Motor neuron (in vitro differentiated cells): ENCODE data around the gene CDH15. TPM values are rescaled to one million over a fixed set of nuclear protein-coding genes. Genes with fewer than 3 reads are reported as not detected.

Source experiments
- ATAC-seq, 8 experiments: fragments of 200-7000 bp; cut with Tn5 transposase; replicated peaks in 6 of 8; 2 replicates each; pipeline ENCODE4 v1.8.0; 2021; ENCODE audit warnings: mild to moderate bottlenecking in 8 of 8, moderate library complexity in 8 of 8
- H3K27ac ChIP-seq, 2 donors: fragments of 250-450 bp; sonication (Bioruptor Pico); 2 replicates each; pipeline ENCODE4 v1.9.0; 2021; ENCODE audit warnings: antibody characterized with exemption in 2 of 2, mild to moderate bottlenecking in 2 of 2, moderate library complexity in 1 of 2
- H3K4me1 ChIP-seq, 2 donors: fragments of 250-450 bp; sonication (Bioruptor Pico); replicated peaks in 1 of 2; 2 replicates each; pipeline ENCODE4 v1.6.1; 2021; ENCODE audit warnings: antibody characterized with exemption in 2 of 2, mild to moderate bottlenecking in 2 of 2, moderate library complexity in 1 of 2
- H3K4me3 ChIP-seq, 5 donors: fragments of 250-450 bp; sonication (Bioruptor Pico); 2 replicates each; pipeline ENCODE4 v1.9.0; 2021; ENCODE audit warnings: antibody characterized with exemption in 5 of 5, mild to moderate bottlenecking in 5 of 5, moderate library complexity in 4 of 5
- WGBS, 10 experiments: fragments of 450-650 bp; shearing (Covaris generic); methylation state at CpG; one replicate each; pipeline ENCODE4 v1.0.0; 2022; 5-methylcytosine and 5-hydroxymethylcytosine counted together
- in situ Hi-C, 9 experiments: fragments of 400-800 bp; cut with MboI; loops; one replicate each; pipeline ENCODE4 v1.15.0; 2021; ENCODE audit warnings: low sequenced_read_pairs in 9 of 9, low pct_unique_long_range_greater_than_20kb in 2 of 9; ENCODE audit not compliant: unreplicated experiment in 9 of 9
- total RNA-seq, 8 experiments: library from RNA; unstranded; fragments of 300-600 nt; gene quantifications; 2 replicates each; pipeline versions ENCODE4 v1.2.3 to v1.2.4, GENCODE V29; 2022

CDH15 gene
- total RNA-seq, 8 experiments from 2014 or later: 0.11 to 0.38 (median 0.22) TPM; not detected in 2

DNA sequence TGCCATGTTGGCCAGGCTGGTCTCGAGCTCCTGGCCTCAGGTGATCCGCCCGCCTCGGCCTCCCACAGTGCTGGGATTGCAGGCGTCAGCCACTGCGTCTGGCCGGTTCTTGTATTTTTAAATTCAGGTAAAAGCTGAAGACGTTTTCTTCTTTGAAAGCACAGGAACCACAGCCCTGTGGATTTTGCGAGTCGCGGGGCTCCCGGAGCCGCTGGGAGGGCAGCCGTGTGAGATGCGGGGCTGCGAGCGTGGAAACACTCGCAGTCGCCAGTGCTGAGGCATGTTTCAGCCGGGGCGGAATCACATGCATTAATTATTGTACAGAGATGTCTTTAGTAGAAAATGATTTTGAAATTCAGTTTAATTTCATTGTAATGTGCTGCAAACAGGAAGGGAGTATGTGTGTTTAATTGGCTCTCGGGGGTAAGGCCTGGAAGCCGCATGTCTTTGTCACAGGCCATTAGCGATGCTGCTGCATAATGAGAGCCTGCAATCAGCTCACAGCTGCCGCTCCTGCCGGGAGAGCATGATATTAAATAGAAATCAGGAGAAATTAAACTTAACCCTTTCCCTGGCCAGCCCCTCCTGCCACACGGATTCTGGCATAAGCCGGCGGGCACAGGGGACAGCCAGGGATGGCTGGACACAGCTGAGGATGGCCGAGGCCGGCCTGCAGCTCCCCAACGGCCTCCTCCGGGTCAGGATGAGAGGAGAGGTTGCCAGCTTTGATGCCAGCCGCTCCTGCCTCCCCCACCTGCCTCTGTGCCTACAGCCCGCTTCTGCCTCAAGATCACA lies 35.4 kb upstream of the CDH15 start:
- peaks cover 0 to 26% of the 10 kb centered on the region in 2 donors for H3K4me1 ChIP-seq
- peak overlapping the region in 1 of 2 donors; percentile 66 for H3K27ac ChIP-seq
- ATAC-seq: peak in 5 of 8 experiments; percentile 61 to 85 (median 83)
- H3K4me3 ChIP-seq: no peak overlapping the region
- in situ Hi-C loops: no loop called here
- WGBS, 10 experiments: 53 to 100% (median 79%) methylated on average over 1 to 22 of the region's 35 CpGs; no CpG with 5 or more reads in 2 of the 10 experiments

GRCh38 chr16:89136931-89137330 lies 34.6 kb upstream of the CDH15 start:
- Histone ChIP-seq H3K27ac (peak overlapping the region in 1 of 2 donors; percentile 66), H3K4me3 (no peak overlapping the region), H3K4me1 (peaks cover 0 to 31% of the 10 kb centered on the region in 2 donors)
- 87 to 100% (median 97%) methylated on average over 1 to 7 of the region's 17 CpGs; no CpG with 5 or more reads in 3 of the 10 experiments for WGBS, 10 experiments
- no peak for ATAC-seq
- in situ Hi-C loops: no loop called here

DNA sequence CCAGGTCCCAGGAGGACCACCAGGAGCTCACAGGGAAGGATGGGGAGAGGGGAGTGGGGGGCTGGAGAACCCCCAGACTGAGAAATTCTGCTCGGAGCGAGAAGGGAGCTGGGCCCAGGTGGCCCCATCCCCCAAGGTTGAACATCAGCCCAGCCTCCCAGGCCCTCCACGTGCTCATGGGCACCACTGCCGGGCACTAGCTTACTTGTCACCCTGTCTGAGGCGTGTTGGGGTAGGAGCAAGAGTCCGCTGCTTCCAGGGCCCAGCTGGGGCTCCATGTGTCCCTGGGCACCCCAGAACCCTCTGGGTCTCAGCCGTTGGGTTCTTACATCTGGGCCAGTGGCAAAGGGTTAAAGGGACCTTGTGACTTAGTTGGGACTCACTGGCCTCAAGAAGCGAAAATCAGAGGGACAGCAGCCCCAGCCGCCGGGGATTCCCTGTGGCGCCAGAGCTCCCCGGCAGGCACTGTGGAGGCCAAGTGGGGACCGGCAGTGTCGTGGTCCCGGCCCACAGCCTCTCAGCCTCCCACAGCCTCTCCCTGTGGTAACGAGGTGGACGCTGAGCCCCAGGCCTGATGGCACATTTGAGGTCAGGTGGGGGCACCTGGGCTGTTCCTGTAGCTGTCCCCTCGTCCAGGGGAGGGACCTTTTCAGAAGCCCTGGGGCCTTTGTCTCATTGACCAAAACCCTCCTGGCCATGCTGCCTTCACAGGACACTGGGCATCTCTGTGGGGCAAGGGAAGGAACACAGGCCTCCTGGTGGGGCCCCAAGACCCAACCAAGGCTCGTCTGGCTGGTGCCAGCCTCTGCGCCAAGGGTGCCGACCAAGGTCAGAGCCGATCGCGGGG lies 33.7 kb upstream of the CDH15 start:
- no peak overlapping the region for H3K4me3 ChIP-seq
- peaks cover 0 to 31% of the 10 kb centered on the region in 2 donors for H3K4me1 ChIP-seq
- in situ Hi-C loops: no loop called here
- no peak overlapping the region for H3K27ac ChIP-seq
- no peak for ATAC-seq
- 0 to 100% (median 93%) methylated on average over 1 to 5 of the region's 24 CpGs; no CpG with 5 or more reads in 5 of the 10 experiments for WGBS, 10 experiments

- H3K4me1 ChIP-seq: peaks cover 0 to 31% of the 10 kb centered on the region in 2 donors
- H3K4me3 ChIP-seq: no peak overlapping the region
- in situ Hi-C loops: no loop called here
- ATAC-seq: no peak
- WGBS, 10 experiments: 90 to 100% (median 97%) methylated on average over 1 to 5 of the region's 7 CpGs; no CpG with 5 or more reads in 7 of the 10 experiments
- H3K27ac ChIP-seq: no peak overlapping the region
Measured at GRCh38 chr16:89138513-89138795, 33.1 kb upstream of the CDH15 start.

- no peak for ATAC-seq
- in situ Hi-C loops: no loop called here
- WGBS, 10 experiments: 84 to 100% (median 87%) methylated on average over 1 to 13 of the region's 30 CpGs; no CpG with 5 or more reads in 4 of the 10 experiments
- H3K4me3 ChIP-seq: no peak overlapping the region
- peaks cover 0 to 34% of the 10 kb centered on the region in 2 donors for H3K4me1 ChIP-seq
- no peak overlapping the region for H3K27ac ChIP-seq
Measured at GRCh38 chr16:89138843-89139520, 32.6 kb upstream of the CDH15 start.

DNA sequence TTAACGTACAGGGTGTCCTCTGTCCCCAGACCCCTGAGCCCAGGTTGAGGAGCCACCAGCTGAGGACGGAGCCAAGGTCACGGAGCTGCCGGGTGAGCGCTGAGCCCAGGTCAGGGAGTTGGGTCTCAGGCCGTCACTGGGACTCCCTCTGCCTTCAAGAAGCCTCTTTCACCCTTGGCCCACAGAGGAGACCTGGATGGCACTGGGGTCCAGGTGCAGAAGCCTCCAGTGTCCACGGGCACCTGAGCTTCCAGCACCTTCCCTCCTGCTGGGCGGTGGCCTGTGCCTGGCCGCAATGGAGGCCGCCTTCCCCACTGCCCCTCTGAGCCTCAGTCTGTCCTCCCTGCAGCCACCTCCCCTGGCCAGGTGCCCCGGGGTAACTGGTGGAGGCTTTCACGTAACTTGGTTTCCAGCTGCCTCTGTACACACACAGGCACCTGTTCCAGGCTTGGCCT lies 31.6 kb upstream of the CDH15 start:
- in situ Hi-C loops: no loop called here
- ATAC-seq: no peak
- WGBS, 10 experiments: 92 to 100% (median 96%) methylated on average over 1 to 7 of the region's 12 CpGs; no CpG with 5 or more reads in 6 of the 10 experiments

DNA sequence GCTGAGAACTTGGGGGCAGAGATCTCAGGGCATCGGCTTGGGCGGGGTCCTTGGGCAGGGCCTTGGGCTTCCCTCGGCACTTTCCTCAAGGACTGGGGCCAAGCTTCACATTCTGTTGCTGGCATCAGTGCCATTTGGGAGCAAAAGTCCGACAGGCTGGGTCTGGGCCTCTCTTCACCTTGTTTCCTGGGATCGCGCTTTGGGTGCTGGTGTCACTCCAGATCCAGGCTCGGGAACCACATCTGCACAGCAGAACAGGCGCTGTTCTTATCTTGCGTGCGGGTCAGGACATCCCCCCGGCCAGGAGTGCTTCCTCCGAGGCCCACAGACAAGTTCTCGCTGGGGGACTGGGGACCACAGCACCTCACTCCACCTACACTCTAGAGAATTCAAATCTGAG lies 31.1 kb upstream of the CDH15 start:
- H3K27ac ChIP-seq: no peak overlapping the region
- in situ Hi-C loops: no loop called here
- 89 to 100% (median 98%) methylated on average over 1 to 12 of the region's 13 CpGs; no CpG with 5 or more reads in 5 of the 10 experiments for WGBS, 10 experiments
- H3K4me3 ChIP-seq: no peak overlapping the region
- ATAC-seq: peak in 1 of 8 experiments; percentile 43
- H3K4me1 ChIP-seq: peaks cover 0 to 34% of the 10 kb centered on the region in 2 donors

More for the DNA sequence above, 31.6 kb upstream of the CDH15 start:
- H3K27ac ChIP-seq: no peak overlapping the region
- peaks cover 0 to 34% of the 10 kb centered on the region in 2 donors for H3K4me1 ChIP-seq
- no peak overlapping the region for H3K4me3 ChIP-seq

GRCh38 chr16:89140981-89141883 lies 30.3 kb upstream of the CDH15 start:
- H3K27ac ChIP-seq: no peak overlapping the region
- no peak for ATAC-seq
- H3K4me3 ChIP-seq: no peak overlapping the region
- H3K4me1 ChIP-seq: peaks cover 0 to 27% of the 10 kb centered on the region in 2 donors
- 80 to 100% (median 85%) methylated on average over 1 to 8 of the region's 31 CpGs; no CpG with 5 or more reads in 3 of the 10 experiments for WGBS, 10 experiments
- in situ Hi-C loops: no loop called here

- H3K4me3 ChIP-seq: no peak overlapping the region
- H3K27ac ChIP-seq: no peak overlapping the region
- peaks cover 0 to 21% of the 10 kb centered on the region in 2 donors for H3K4me1 ChIP-seq
- in situ Hi-C loops: no loop called here
- WGBS, 10 experiments: 100% methylated on average over 1 of the region's 13 CpGs; no CpG with 5 or more reads in 8 of the 10 experiments
- ATAC-seq: no peak
Measured at GRCh38 chr16:89141884-89142267, 29.7 kb upstream of the CDH15 start.

DNA sequence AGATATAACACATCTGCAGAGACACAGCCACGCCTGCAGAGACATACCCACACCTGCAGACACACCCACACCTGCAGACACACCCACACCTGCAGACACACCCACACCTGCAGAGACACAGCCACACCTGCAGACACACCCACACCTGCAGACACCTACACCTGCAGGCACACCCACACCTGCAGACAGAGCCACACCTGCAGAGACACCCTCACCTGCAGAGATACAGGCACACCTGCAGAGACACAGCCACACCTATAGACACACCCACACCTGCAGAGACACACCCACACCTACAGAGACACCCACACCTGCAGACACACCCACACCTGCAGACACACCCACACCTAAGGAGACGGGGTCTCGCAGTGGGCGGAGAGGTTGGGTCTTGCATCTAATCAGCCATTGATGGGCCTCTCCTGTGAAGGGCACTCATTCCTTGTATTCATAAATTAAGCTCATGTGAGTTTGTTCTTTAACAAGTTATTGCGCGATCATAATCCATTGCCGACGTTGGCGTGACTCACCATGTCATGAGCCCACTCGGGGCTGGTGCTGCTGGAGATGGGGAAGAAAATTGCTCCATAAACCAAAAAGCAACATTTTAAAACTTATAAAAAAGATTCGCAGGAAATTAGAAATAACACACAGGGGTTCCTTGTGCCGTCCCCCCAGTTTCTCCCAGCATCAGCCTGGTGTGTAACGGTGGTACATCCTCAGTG lies 28.9 kb upstream of the CDH15 start:
- 52 to 92% (median 83%) methylated on average over 1 to 12 of the region's 13 CpGs; no CpG with 5 or more reads in 4 of the 10 experiments for WGBS, 10 experiments
- no peak for ATAC-seq
- H3K4me3 ChIP-seq: no peak overlapping the region
- peaks cover 0 to 19% of the 10 kb centered on the region in 2 donors for H3K4me1 ChIP-seq
- H3K27ac ChIP-seq: no peak overlapping the region
- in situ Hi-C loops: no loop called here

DNA sequence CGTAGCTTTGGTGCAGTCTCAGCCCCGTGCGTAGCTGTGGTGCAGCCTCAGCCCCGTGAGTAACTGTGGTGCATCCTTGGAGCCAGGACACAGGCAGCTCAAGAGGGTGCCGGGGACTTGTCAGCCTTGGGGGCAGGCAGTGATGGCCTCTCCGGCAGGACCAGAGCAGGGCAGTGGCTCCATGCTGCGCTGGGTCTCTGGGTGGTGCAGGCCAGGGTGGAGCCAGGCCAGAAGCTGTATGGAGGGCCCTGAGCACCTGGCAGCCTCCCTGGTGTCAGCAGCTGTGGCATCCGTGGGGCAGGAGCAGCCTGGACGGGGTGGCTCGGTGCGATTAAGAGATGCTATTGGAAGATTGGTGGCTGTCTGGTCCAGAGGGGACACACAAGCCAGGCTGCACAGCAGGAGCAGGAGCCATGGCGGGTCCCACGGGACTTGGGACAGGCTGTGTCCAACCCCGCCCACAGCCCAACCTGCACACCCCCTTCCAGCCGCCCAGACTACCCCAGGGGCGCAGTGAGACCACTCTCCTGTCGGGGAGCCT lies 28.3 kb upstream of the CDH15 start:
- ATAC-seq: no peak
- peaks cover 0 to 19% of the 10 kb centered on the region in 2 donors for H3K4me1 ChIP-seq
- no peak overlapping the region for H3K4me3 ChIP-seq
- H3K27ac ChIP-seq: no peak overlapping the region
- in situ Hi-C loops: no loop called here
- WGBS, 10 experiments: 100% methylated on average over 1 to 2 of the region's 17 CpGs; no CpG with 5 or more reads in 8 of the 10 experiments
